ENCODE measurements around the gene PBXIP1.

GRCh38 chr1:154955039-154955717, 721 bp downstream of the PBXIP1 start:
- no peak for TF ChIP-seq POLR2A (IDR thresholded peaks at IDR 0.05)
- TF ChIP-seq CTCF (IDR thresholded peaks at IDR 0.05): no peak
